NAMALWA (cell line): ENCODE results near the gene GPRIN2.

Experiments used
- DNase-seq: peaks from one replicate; pipeline ENCODE4 v3.0.0-alpha.2; 2015; ENCODE audit warnings: low spot score

Gene GPRIN2

GRCh38 chr10:46549171-46550075, 7.0 kb downstream of the GPRIN2 start:
- no peak for DNase-seq

GRCh38 chr10:46548498-46549090, 7.9 kb downstream of the GPRIN2 start:
- no peak for DNase-seq

GRCh38 chr10:46547541-46548497, 8.6 kb downstream of the GPRIN2 start:
- DNase-seq: no peak

GRCh38 chr10:46546591-46547540, 9.6 kb downstream of the GPRIN2 start:
- no peak for DNase-seq

- DNase-seq: no peak
Measured at GRCh38 chr10:46545861-46546590, 10.4 kb downstream of the GPRIN2 start.

GRCh38 chr10:46544989-46545791, 11.3 kb downstream of the GPRIN2 start:
- DNase-seq: peak; percentile 68

GRCh38 chr10:46543466-46544377, 12.7 kb downstream of the GPRIN2 start:
- no peak for DNase-seq

- no peak for DNase-seq
Measured at GRCh38 chr10:46542567-46543465, 13.6 kb downstream of the GPRIN2 start.

GRCh38 chr10:46541735-46542566, 14.5 kb downstream of the GPRIN2 start:
- no peak for DNase-seq

- DNase-seq: no peak
Measured at GRCh38 chr10:46541017-46541661, 15.3 kb downstream of the GPRIN2 start.

GRCh38 chr10:46540412-46541016, 15.9 kb downstream of the GPRIN2 start:
- no peak for DNase-seq

GRCh38 chr10:46539596-46540411, 16.7 kb downstream of the GPRIN2 start:
- DNase-seq: no peak

- DNase-seq: no peak
Measured at GRCh38 chr10:46538717-46539426, 17.6 kb downstream of the GPRIN2 start.

- no peak for DNase-seq
Measured at GRCh38 chr10:46538155-46538554, 18.3 kb downstream of the GPRIN2 start.
